Central memory CD4-positive, alpha-beta T cell (primary cell): Measurements from ENCODE around the gene C15orf39.
"Not testable (repeated sequence)": the region's sequence is repeated elsewhere in the genome, so short reads cannot be mapped to it uniquely, and the experiment has no call there.

Experiments
- DNase-seq: peaks from one replicate; pipeline ENCODE4 v3.0.0; 2022

C15orf39 gene

GRCh38 chr15:75212200-75212858 is 10.6 kb downstream of the C15orf39 start:
- DNase-seq: no peak

GRCh38 chr15:75213212-75213767 is 11.6 kb downstream of the C15orf39 start:
- DNase-seq: no peak

DNA sequence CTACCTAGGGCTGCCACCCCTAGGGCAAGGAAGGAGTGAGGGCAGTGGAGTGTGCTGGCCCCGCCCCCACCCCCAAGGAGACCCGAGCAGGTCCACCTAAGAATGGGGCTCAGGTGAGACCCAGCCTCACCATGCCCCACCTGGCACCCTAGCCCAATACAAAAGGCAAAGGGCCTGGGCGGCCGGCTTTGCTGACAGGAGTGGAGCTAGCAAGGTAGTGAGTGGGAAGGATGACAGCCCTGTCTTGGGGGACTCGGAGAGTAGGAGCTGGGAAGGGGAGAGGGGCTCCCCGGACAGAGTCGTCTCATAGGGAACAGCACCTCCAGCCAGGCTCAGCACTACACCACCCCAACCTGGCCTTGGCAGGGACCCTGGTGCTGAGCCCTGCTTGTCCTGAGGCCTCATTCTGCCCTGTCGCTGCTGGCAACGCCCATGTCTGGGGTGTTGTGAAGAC is 12.1 kb downstream of the C15orf39 start:
- DNase-seq: no peak

GRCh38 chr15:75214293-75215096 is 12.8 kb downstream of the C15orf39 start:
- DNase-seq: no peak

- no peak for DNase-seq
Observed at GRCh38 chr15:75215107-75216004, 13.7 kb downstream of the C15orf39 start.

- DNase-seq: no peak
Observed at GRCh38 chr15:75217012-75217411, 15.3 kb downstream of the C15orf39 start.

DNA sequence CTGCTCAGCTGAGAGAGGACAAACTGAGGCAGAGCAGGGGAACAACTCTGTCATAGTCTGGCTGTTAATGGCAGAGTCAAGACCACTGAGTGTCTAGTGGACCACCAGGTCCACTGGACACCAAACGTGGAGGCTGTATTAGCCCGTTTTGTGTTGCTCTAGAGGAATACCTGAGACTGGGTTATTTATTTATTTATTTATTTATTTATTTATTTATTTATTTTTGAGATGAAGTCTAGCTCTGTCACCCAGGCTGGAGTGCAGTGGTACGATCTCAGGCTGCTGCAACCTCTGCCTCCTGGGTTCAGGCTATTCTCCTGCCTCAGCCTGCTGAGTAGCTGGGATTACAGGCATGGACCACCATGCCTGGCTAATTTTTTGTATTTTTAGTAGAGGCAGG is 15.9 kb downstream of the C15orf39 start:
- DNase-seq: not testable (repeated sequence)

- not testable (repeated sequence) for DNase-seq
Observed at GRCh38 chr15:75219507-75219929, 17.8 kb downstream of the C15orf39 start.

- no peak for DNase-seq
Observed at GRCh38 chr15:75223688-75224087, 22.0 kb downstream of the C15orf39 start.

GRCh38 chr15:75224281-75224680 is 22.6 kb downstream of the C15orf39 start:
- DNase-seq: no peak

DNA sequence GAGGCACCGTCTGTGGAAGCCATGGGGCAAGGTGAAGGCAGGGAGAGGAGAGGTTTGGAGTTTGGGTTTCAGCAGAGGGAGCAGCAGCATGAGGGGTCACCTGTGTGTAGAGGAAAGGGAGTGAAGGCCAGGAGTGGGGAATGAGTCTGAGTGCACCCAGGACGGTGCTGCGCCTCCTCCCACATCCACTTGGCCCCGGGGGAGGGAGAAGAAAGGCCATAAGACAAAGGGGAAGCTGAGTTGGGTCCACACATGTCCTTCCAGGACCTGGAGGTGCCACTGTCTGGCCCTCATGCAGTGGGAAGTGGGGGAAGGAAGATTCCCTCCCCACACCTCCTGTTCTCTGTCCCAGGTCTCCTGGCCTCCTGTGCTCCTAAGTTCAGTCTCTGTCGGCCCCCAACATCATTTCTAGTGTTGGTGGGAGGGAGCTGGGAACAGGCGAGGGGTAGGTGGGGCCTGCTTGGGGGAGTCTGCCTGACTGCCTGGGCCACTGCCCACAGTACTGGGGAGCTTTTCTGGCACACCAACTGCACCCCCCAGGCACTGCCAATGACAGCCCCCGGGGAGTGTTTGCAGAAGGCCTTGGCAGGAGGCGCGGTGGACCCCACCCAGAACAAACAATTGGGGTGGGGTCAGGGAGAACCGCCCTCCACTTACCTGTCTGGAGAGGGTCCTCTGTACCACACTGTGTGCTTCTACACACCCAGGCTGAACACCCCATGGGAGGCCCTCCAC is 23.6 kb downstream of the C15orf39 start:
- DNase-seq: not testable (repeated sequence)

DNA sequence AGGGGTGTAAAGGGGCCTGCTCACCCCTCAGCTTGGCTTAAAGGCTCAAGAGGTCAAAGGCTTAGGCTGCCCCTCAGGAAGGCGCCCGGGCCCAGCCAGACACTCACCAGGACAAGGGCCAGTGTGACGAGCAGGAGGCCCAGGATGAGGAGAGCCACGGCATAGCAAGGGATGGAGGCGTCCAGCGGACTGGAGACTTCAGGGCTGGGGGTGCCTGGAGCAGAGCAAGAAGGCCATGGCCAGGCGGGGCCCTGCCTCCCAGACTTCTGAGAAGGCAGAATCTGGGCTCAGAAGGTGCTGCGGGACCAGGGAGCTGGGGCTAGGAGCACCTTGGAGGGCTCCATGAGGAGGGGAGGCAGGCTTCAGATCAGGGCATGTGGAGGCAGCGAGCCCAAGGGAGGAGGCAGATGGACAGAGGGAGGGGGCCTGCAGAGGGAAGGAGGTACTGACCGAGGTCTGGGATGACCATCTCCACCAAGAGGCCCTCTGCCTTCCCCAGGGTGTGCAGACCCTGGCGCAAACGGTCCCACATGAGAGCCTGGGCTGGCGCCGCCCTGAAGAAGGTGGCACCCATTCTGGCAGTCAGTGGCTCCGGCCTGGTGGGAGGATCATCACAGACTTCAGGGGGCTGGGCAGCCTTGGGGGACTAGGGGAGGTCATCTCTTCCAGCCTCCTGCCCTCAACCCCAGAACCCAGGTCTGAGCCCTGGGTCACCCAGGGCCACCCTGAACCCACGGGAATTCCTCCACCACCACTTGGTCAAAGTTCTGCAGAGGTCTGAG is 24.5 kb downstream of the C15orf39 start:
- DNase-seq: no peak

DNA sequence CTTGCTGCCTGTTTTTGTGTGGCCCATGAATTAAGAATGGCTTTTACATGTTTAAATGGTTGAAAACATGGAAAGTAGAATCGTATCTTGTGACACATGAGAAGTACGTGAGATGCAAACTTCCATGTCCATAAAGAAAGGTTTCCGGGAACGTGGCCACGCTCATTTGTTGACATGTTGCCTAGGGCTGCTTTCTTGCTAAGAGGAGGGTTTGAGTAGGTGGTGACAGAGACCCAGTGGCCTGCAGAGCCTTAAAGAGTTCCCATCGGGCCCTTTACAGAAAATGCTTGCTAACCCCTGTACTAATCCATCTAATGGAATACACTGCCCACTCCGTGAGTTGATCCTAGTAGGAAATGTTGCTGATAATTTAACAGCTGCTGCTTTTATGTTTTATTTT is 25.4 kb downstream of the C15orf39 start:
- not testable (repeated sequence) for DNase-seq

GRCh38 chr15:75227663-75228280 is 26.1 kb downstream of the C15orf39 start:
- no peak for DNase-seq

GRCh38 chr15:75228787-75229186 is 27.1 kb downstream of the C15orf39 start:
- no peak for DNase-seq

- DNase-seq: no peak
Observed at GRCh38 chr15:75229191-75230015, 27.7 kb downstream of the C15orf39 start.

GRCh38 chr15:75230016-75230343 is 28.3 kb downstream of the C15orf39 start:
- DNase-seq: no peak

DNA sequence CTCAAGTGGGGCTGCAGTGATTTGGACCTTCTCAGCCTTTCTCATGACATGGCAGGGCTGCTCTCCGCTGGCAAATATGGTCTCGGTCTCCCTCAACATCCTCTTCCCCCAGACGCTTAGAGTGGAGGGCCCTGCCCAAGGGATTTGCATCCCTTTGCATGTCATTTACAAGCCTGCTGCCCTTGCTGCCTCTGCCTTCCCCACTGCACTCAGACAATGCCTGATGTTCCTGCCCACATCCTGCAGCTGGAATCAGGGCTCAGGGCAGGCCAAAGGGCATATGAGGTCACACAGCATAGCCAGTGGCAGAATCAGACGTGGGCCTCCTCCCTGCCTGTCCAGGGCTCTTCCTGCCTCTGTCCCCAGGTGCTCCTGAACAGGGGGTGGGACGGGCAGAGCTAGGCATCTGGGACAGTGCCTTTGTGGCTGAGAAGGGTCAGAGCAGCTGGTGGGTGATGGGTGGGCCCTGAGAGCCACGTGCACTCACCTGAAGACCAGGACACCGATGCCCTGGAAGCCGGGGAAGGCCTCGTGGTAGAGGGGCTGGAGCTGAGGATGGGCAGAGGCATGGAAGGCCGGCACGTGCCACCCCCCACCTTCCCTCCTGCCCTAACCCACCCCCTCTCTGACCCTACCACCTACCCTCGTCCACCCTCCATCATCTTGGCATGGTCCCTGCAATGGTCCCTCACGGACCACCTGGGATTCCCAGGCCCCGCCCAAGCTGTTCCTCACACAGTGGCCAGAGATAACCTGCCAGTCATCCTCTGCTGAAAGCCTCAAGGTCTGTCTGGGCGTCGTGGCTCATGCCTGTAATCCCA is 29.1 kb downstream of the C15orf39 start:
- no peak for DNase-seq

- no peak for DNase-seq
Observed at GRCh38 chr15:75231836-75232235, 30.2 kb downstream of the C15orf39 start.
